ENCODE measurements around the gene RARB.

Gene RARB

GRCh38 chr3:25576146-25576545 lies 148.1 kb downstream of the RARB start:
- H3K36me3 ChIP-seq (ENCODE audit: control insufficient read depth in 5 of 5, insufficient read depth in 5 of 5, low read length in 5 of 5): peaks cover 0 to 1% (median 0%) of the 10 kb centered on the region in 5 donors
- no peaks in the 10 kb centered on the region for H3K9me3 ChIP-seq (ENCODE audit: control insufficient read depth in 5 of 5, low read length in 5 of 5)
- H3K4me1 ChIP-seq (ENCODE audit: control insufficient read depth in 5 of 5, insufficient read depth in 5 of 5, low read length in 5 of 5): no peaks in the 10 kb centered on the region
- H3K9ac ChIP-seq (ENCODE audit: low read length in 5 of 5): no peak overlapping the region
- no peaks in the 10 kb centered on the region for H3K27me3 ChIP-seq (ENCODE audit: control insufficient read depth in 5 of 5, insufficient read depth in 4 of 5, low read length in 5 of 5)
- no peak overlapping the region for H3K4me3 ChIP-seq (ENCODE audit: low read depth in 1 of 5, low read length in 5 of 5)
- no peak overlapping the region for H3K27ac ChIP-seq (ENCODE audit: low read depth, low read length)

- Histone ChIP-seq H3K4me3 (ENCODE audit: low read depth in 1 of 5, low read length in 5 of 5) (no peak overlapping the region), H3K27ac (ENCODE audit: low read depth, low read length) (no peak overlapping the region), H3K9ac (ENCODE audit: low read length in 5 of 5) (no peak overlapping the region), H3K9me3 (ENCODE audit: control insufficient read depth in 5 of 5, low read length in 5 of 5) (peaks cover 0 to under 1% (median 0%) of the 10 kb centered on the region in 5 donors), H3K27me3 (ENCODE audit: control insufficient read depth in 5 of 5, insufficient read depth in 4 of 5, low read length in 5 of 5) (no peaks in the 10 kb centered on the region), H3K36me3 (ENCODE audit: control insufficient read depth in 5 of 5, insufficient read depth in 5 of 5, low read length in 5 of 5) (no peaks in the 10 kb centered on the region), H3K4me1 (ENCODE audit: control insufficient read depth in 5 of 5, insufficient read depth in 5 of 5, low read length in 5 of 5) (no peaks in the 10 kb centered on the region)
Measured at GRCh38 chr3:25576831-25577454, 148.9 kb downstream of the RARB start.

- Histone ChIP-seq H3K36me3 (ENCODE audit: control insufficient read depth in 5 of 5, insufficient read depth in 5 of 5, low read length in 5 of 5) (no peaks in the 10 kb centered on the region), H3K27ac (ENCODE audit: low read depth, low read length) (no peak overlapping the region), H3K4me1 (ENCODE audit: control insufficient read depth in 5 of 5, insufficient read depth in 5 of 5, low read length in 5 of 5) (no peaks in the 10 kb centered on the region), H3K27me3 (ENCODE audit: control insufficient read depth in 5 of 5, insufficient read depth in 4 of 5, low read length in 5 of 5) (no peaks in the 10 kb centered on the region), H3K9me3 (ENCODE audit: control insufficient read depth in 5 of 5, low read length in 5 of 5) (peaks cover 0 to 5% (median 2%) of the 10 kb centered on the region in 5 donors), H3K9ac (ENCODE audit: low read length in 5 of 5) (no peak overlapping the region), H3K4me3 (ENCODE audit: low read depth in 1 of 5, low read length in 5 of 5) (no peak overlapping the region)
Measured at GRCh38 chr3:25578059-25578458, 150.0 kb downstream of the RARB start.

- Histone ChIP-seq H3K27ac (ENCODE audit: low read depth, low read length) (no peak overlapping the region), H3K9ac (ENCODE audit: low read length in 5 of 5) (no peak overlapping the region), H3K9me3 (ENCODE audit: control insufficient read depth in 5 of 5, low read length in 5 of 5) (peaks cover 0 to 5% (median 2%) of the 10 kb centered on the region in 5 donors), H3K4me3 (ENCODE audit: low read depth in 1 of 5, low read length in 5 of 5) (no peak overlapping the region), H3K27me3 (ENCODE audit: control insufficient read depth in 5 of 5, insufficient read depth in 4 of 5, low read length in 5 of 5) (no peaks in the 10 kb centered on the region), H3K4me1 (ENCODE audit: control insufficient read depth in 5 of 5, insufficient read depth in 5 of 5, low read length in 5 of 5) (no peaks in the 10 kb centered on the region), H3K36me3 (ENCODE audit: control insufficient read depth in 5 of 5, insufficient read depth in 5 of 5, low read length in 5 of 5) (no peaks in the 10 kb centered on the region)
Measured at GRCh38 chr3:25580534-25580933, 152.5 kb downstream of the RARB start.

- Histone ChIP-seq H3K36me3 (ENCODE audit: control insufficient read depth in 5 of 5, insufficient read depth in 5 of 5, low read length in 5 of 5) (no peaks in the 10 kb centered on the region), H3K4me1 (ENCODE audit: control insufficient read depth in 5 of 5, insufficient read depth in 5 of 5, low read length in 5 of 5) (no peaks in the 10 kb centered on the region), H3K9ac (ENCODE audit: low read length in 5 of 5) (no peak overlapping the region), H3K27ac (ENCODE audit: low read depth, low read length) (no peak overlapping the region), H3K9me3 (ENCODE audit: control insufficient read depth in 5 of 5, low read length in 5 of 5) (peaks cover 0 to 5% (median 2%) of the 10 kb centered on the region in 5 donors), H3K4me3 (ENCODE audit: low read depth in 1 of 5, low read length in 5 of 5) (no peak overlapping the region), H3K27me3 (ENCODE audit: control insufficient read depth in 5 of 5, insufficient read depth in 4 of 5, low read length in 5 of 5) (no peaks in the 10 kb centered on the region)
Measured at GRCh38 chr3:25581335-25581734, 153.3 kb downstream of the RARB start.

GRCh38 chr3:25581823-25582222 lies 153.8 kb downstream of the RARB start:
- Histone ChIP-seq H3K27ac (ENCODE audit: low read depth, low read length) (no peak overlapping the region), H3K4me3 (ENCODE audit: low read depth in 1 of 5, low read length in 5 of 5) (no peak overlapping the region), H3K9ac (ENCODE audit: low read length in 5 of 5) (no peak overlapping the region), H3K9me3 (ENCODE audit: control insufficient read depth in 5 of 5, low read length in 5 of 5) (peaks cover 0 to 5% (median 2%) of the 10 kb centered on the region in 5 donors), H3K4me1 (ENCODE audit: control insufficient read depth in 5 of 5, insufficient read depth in 5 of 5, low read length in 5 of 5) (no peaks in the 10 kb centered on the region), H3K36me3 (ENCODE audit: control insufficient read depth in 5 of 5, insufficient read depth in 5 of 5, low read length in 5 of 5) (no peaks in the 10 kb centered on the region), H3K27me3 (ENCODE audit: control insufficient read depth in 5 of 5, insufficient read depth in 4 of 5, low read length in 5 of 5) (no peaks in the 10 kb centered on the region)

- Histone ChIP-seq H3K9ac (ENCODE audit: low read length in 5 of 5) (no peak overlapping the region), H3K27ac (ENCODE audit: low read depth, low read length) (no peak overlapping the region), H3K4me3 (ENCODE audit: low read depth in 1 of 5, low read length in 5 of 5) (no peak overlapping the region), H3K36me3 (ENCODE audit: control insufficient read depth in 5 of 5, insufficient read depth in 5 of 5, low read length in 5 of 5) (no peaks in the 10 kb centered on the region), H3K27me3 (ENCODE audit: control insufficient read depth in 5 of 5, insufficient read depth in 4 of 5, low read length in 5 of 5) (no peaks in the 10 kb centered on the region), H3K4me1 (ENCODE audit: control insufficient read depth in 5 of 5, insufficient read depth in 5 of 5, low read length in 5 of 5) (no peaks in the 10 kb centered on the region), H3K9me3 (ENCODE audit: control insufficient read depth in 5 of 5, low read length in 5 of 5) (peaks cover 0 to 5% (median 2%) of the 10 kb centered on the region in 5 donors)
Measured at GRCh38 chr3:25582242-25582641, 154.2 kb downstream of the RARB start.

GRCh38 chr3:25583343-25583742 lies 155.3 kb downstream of the RARB start:
- H3K4me1 ChIP-seq (ENCODE audit: control insufficient read depth in 5 of 5, insufficient read depth in 5 of 5, low read length in 5 of 5): no peaks in the 10 kb centered on the region
- no peak overlapping the region for H3K9ac ChIP-seq (ENCODE audit: low read length in 5 of 5)
- H3K27ac ChIP-seq (ENCODE audit: low read depth, low read length): no peak overlapping the region
- no peaks in the 10 kb centered on the region for H3K27me3 ChIP-seq (ENCODE audit: control insufficient read depth in 5 of 5, insufficient read depth in 4 of 5, low read length in 5 of 5)
- no peaks in the 10 kb centered on the region for H3K36me3 ChIP-seq (ENCODE audit: control insufficient read depth in 5 of 5, insufficient read depth in 5 of 5, low read length in 5 of 5)
- peaks cover 0 to 5% (median 2%) of the 10 kb centered on the region in 5 donors for H3K9me3 ChIP-seq (ENCODE audit: control insufficient read depth in 5 of 5, low read length in 5 of 5)
- H3K4me3 ChIP-seq (ENCODE audit: low read depth in 1 of 5, low read length in 5 of 5): no peak overlapping the region

GRCh38 chr3:25584011-25584789 lies 156.1 kb downstream of the RARB start:
- Histone ChIP-seq H3K27ac (ENCODE audit: low read depth, low read length) (no peak overlapping the region), H3K9me3 (ENCODE audit: control insufficient read depth in 5 of 5, low read length in 5 of 5) (peaks cover 0 to 5% (median 2%) of the 10 kb centered on the region in 5 donors), H3K27me3 (ENCODE audit: control insufficient read depth in 5 of 5, insufficient read depth in 4 of 5, low read length in 5 of 5) (no peaks in the 10 kb centered on the region), H3K4me3 (ENCODE audit: low read depth in 1 of 5, low read length in 5 of 5) (no peak overlapping the region), H3K9ac (ENCODE audit: low read length in 5 of 5) (no peak overlapping the region), H3K4me1 (ENCODE audit: control insufficient read depth in 5 of 5, insufficient read depth in 5 of 5, low read length in 5 of 5) (no peaks in the 10 kb centered on the region), H3K36me3 (ENCODE audit: control insufficient read depth in 5 of 5, insufficient read depth in 5 of 5, low read length in 5 of 5) (no peaks in the 10 kb centered on the region)

- Histone ChIP-seq H3K4me3 (ENCODE audit: low read depth in 1 of 5, low read length in 5 of 5) (no peak overlapping the region), H3K27ac (ENCODE audit: low read depth, low read length) (no peak overlapping the region), H3K9ac (ENCODE audit: low read length in 5 of 5) (no peak overlapping the region), H3K36me3 (ENCODE audit: control insufficient read depth in 5 of 5, insufficient read depth in 5 of 5, low read length in 5 of 5) (no peaks in the 10 kb centered on the region), H3K27me3 (ENCODE audit: control insufficient read depth in 5 of 5, insufficient read depth in 4 of 5, low read length in 5 of 5) (no peaks in the 10 kb centered on the region), H3K4me1 (ENCODE audit: control insufficient read depth in 5 of 5, insufficient read depth in 5 of 5, low read length in 5 of 5) (no peaks in the 10 kb centered on the region), H3K9me3 (ENCODE audit: control insufficient read depth in 5 of 5, low read length in 5 of 5) (peaks cover 0 to 5% (median 2%) of the 10 kb centered on the region in 5 donors)
Measured at GRCh38 chr3:25585361-25586166, 157.5 kb downstream of the RARB start.

All from subcutaneous abdominal adipose tissue (tissue), 5 donors.